HUES48 (cell line): ENCODE measurements around the gene ZNF318.

Source experiments
- H3K27ac ChIP-seq: one replicate; pipeline ENCODE4 v1.7.0; 2013; ENCODE audit warnings: low read depth, low read length, inconsistent platforms
- H3K27me3 ChIP-seq: 2 replicates; pipeline ENCODE4 v1.6.1; 2013; ENCODE audit warnings: mild to moderate bottlenecking, low read length; ENCODE audit not compliant: control insufficient read depth, insufficient read depth
- H3K36me3 ChIP-seq: 2 replicates; pipeline ENCODE4 v1.6.1; 2013; ENCODE audit warnings: low read length; ENCODE audit not compliant: control insufficient read depth, insufficient read depth
- H3K4me1 ChIP-seq: 2 replicates; pipeline ENCODE4 v1.6.1; 2013; ENCODE audit warnings: mild to moderate bottlenecking, low read length; ENCODE audit not compliant: control insufficient read depth, insufficient read depth
- H3K4me3 ChIP-seq: 2 replicates; pipeline ENCODE4 v1.5.1; 2013; ENCODE audit warnings: mild to moderate bottlenecking, low read depth, low read length
- H3K9ac ChIP-seq: 2 replicates; pipeline ENCODE4 v1.6.1; 2013; ENCODE audit warnings: mild to moderate bottlenecking, low read depth, low read length, moderate library complexity
- H3K9me3 ChIP-seq: 2 replicates; pipeline ENCODE4 v1.6.1; 2013; ENCODE audit warnings: low read length; ENCODE audit not compliant: control insufficient read depth, insufficient read depth

ZNF318 gene

GRCh38 chr6:43299338-43300293 is 69.8 kb downstream of the ZNF318 start:
- Histone ChIP-seq H3K4me1 (no peaks in the 10 kb centered on the region), H3K9me3 (no peaks in the 10 kb centered on the region), H3K27ac (no peak overlapping the region), H3K4me3 (no peak overlapping the region), H3K9ac (no peak overlapping the region), H3K27me3 (peaks cover 4% of the 10 kb centered on the region; the same call in 1 of the 2 replicates), H3K36me3 (no peaks in the 10 kb centered on the region)

- no peak overlapping the region for H3K4me3 ChIP-seq
- H3K9ac ChIP-seq, result no peak overlapping the region
- H3K4me1 ChIP-seq, result no peaks in the 10 kb centered on the region
- no peaks in the 10 kb centered on the region for H3K36me3 ChIP-seq
- H3K27ac ChIP-seq, result no peak overlapping the region
- H3K27me3 ChIP-seq, result peaks cover 4% of the 10 kb centered on the region; the same call in 1 of the 2 replicates
- H3K9me3 ChIP-seq, result no peaks in the 10 kb centered on the region
Measured at GRCh38 chr6:43298565-43299337, 70.7 kb downstream of the ZNF318 start.

- H3K36me3 ChIP-seq, result no peaks in the 10 kb centered on the region
- peaks cover 4% of the 10 kb centered on the region; the same call in 1 of the 2 replicates for H3K27me3 ChIP-seq
Measured at GRCh38 chr6:43297644-43298564, 71.5 kb downstream of the ZNF318 start, which contains the start of gene SLC22A7. Gene SLC22A7, plus strand, starts transcription at chr6:43298260. Its CDS starts 99 bp downstream, at chr6:43298359.

GRCh38 chr6:43296780-43297497 is 72.5 kb downstream of the ZNF318 start:
- peaks cover 4% of the 10 kb centered on the region; the same call in 1 of the 2 replicates for H3K27me3 ChIP-seq
- H3K4me1 ChIP-seq, result no peaks in the 10 kb centered on the region
- H3K27ac ChIP-seq, result no peak overlapping the region
- no peaks in the 10 kb centered on the region for H3K36me3 ChIP-seq
- no peak overlapping the region for H3K4me3 ChIP-seq
- no peaks in the 10 kb centered on the region for H3K9me3 ChIP-seq
- H3K9ac ChIP-seq, result no peak overlapping the region

More at GRCh38 chr6:43297644-43298564, 71.5 kb downstream of the ZNF318 start, which contains the start of gene SLC22A7:
- Histone ChIP-seq H3K27ac (no peak within 1 kb of the TSS), H3K4me3 (no peak within 1 kb of the TSS), H3K9ac (no peak within 1 kb of the TSS), H3K4me1 (no peaks in the 10 kb centered on the region), H3K9me3 (no peaks in the 10 kb centered on the region)

GRCh38 chr6:43295456-43295855 is 74.0 kb downstream of the ZNF318 start:
- Histone ChIP-seq H3K4me3 (no peak overlapping the region), H3K27ac (no peak overlapping the region), H3K9me3 (no peaks in the 10 kb centered on the region), H3K4me1 (no peaks in the 10 kb centered on the region), H3K9ac (no peak overlapping the region), H3K36me3 (no peaks in the 10 kb centered on the region), H3K27me3 (peaks cover 4% of the 10 kb centered on the region; the same call in 1 of the 2 replicates)

- H3K36me3 ChIP-seq, result no peaks in the 10 kb centered on the region
- H3K27me3 ChIP-seq, result peaks cover 4% of the 10 kb centered on the region; the same call in 1 of the 2 replicates
- no peaks in the 10 kb centered on the region for H3K9me3 ChIP-seq
- H3K4me1 ChIP-seq, result no peaks in the 10 kb centered on the region
- no peak overlapping the region for H3K27ac ChIP-seq
- no peak overlapping the region for H3K4me3 ChIP-seq
- no peak overlapping the region for H3K9ac ChIP-seq
Measured at GRCh38 chr6:43294536-43294935, 74.9 kb downstream of the ZNF318 start.

GRCh38 chr6:43293698-43294097 is 75.7 kb downstream of the ZNF318 start:
- Histone ChIP-seq H3K27ac (no peak overlapping the region), H3K27me3 (peaks cover 4% of the 10 kb centered on the region; the same call in 1 of the 2 replicates), H3K9me3 (no peaks in the 10 kb centered on the region), H3K4me3 (no peak overlapping the region), H3K4me1 (no peaks in the 10 kb centered on the region), H3K9ac (no peak overlapping the region), H3K36me3 (no peaks in the 10 kb centered on the region)

- H3K27ac ChIP-seq, result no peak overlapping the region
- H3K4me3 ChIP-seq, result no peak overlapping the region
- no peak overlapping the region for H3K9ac ChIP-seq
- H3K9me3 ChIP-seq, result no peaks in the 10 kb centered on the region
- H3K27me3 ChIP-seq, result peaks cover 4% of the 10 kb centered on the region; the same call in 1 of the 2 replicates
- no peaks in the 10 kb centered on the region for H3K36me3 ChIP-seq
- H3K4me1 ChIP-seq, result no peaks in the 10 kb centered on the region
Measured at GRCh38 chr6:43292763-43293318, 76.6 kb downstream of the ZNF318 start.

GRCh38 chr6:43292341-43292740 is 77.1 kb downstream of the ZNF318 start:
- H3K36me3 ChIP-seq, result no peaks in the 10 kb centered on the region
- no peak overlapping the region for H3K9ac ChIP-seq
- H3K9me3 ChIP-seq, result no peaks in the 10 kb centered on the region
- H3K27ac ChIP-seq, result no peak overlapping the region
- H3K4me3 ChIP-seq, result no peak overlapping the region
- H3K27me3 ChIP-seq, result peaks cover 2% of the 10 kb centered on the region; the same call in 1 of the 2 replicates
- H3K4me1 ChIP-seq, result no peaks in the 10 kb centered on the region
